Measurements from ENCODE around the gene NRXN2. TPM values are rescaled to one million over a fixed set of nuclear protein-coding genes. Genes with fewer than 3 reads are reported as not detected.

The NRXN2 gene
- total and polyA plus RNA-seq, 4 donors: 2.6 to 35.9 (median 15.6) TPM

DNA sequence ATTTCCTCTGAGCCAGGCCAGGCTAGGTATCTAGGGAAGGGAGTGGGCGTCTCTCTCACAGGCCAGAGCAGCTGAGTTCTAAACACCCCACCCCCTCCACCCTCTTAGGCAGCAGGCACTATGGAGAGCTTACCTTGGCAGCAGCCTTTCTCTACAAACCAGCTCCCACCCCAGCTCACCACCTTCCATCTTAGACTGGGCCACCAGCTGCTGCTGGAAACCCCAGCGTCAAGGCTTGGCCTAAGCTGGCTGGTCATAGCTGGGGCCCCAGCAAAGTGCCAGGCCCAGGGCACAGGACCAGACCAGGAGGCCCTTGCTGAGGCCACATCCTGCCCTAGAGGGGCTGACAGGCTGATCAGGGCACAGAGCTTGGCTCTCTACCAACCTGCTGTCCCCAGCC is 111.8 kb downstream of the NRXN2 start:
- Histone ChIP-seq H3K4me1 (ENCODE audit: control insufficient read depth in 1 of 2, insufficient read depth in 2 of 2, low read length in 2 of 2) (no peaks in the 10 kb centered on the region), H3K27me3 (ENCODE audit: control insufficient read depth in 1 of 2, insufficient read depth in 2 of 2, low read length in 1 of 2) (no peaks in the 10 kb centered on the region), H3K4me3 (ENCODE audit: low read length in 2 of 2) (no peak overlapping the region), H3K9me3 (ENCODE audit: control insufficient read depth, low read length) (no peaks in the 10 kb centered on the region), H3K27ac (ENCODE audit: low read depth in 1 of 2, low read length in 2 of 2) (no peak overlapping the region), H3K36me3 (ENCODE audit: control insufficient read depth in 1 of 2, insufficient read depth in 2 of 2, low read length in 1 of 2) (peaks cover 0 to 2% of the 10 kb centered on the region in 2 donors)
- 72 to 86% methylated on average over 2 of the region's 2 CpGs for WGBS, 2 donors
- DNase-seq (no peak), ATAC-seq (ENCODE audit: low FRiP score) (no peak)
- intact Hi-C loops (cut with DNase I): no loop called here

DNA sequence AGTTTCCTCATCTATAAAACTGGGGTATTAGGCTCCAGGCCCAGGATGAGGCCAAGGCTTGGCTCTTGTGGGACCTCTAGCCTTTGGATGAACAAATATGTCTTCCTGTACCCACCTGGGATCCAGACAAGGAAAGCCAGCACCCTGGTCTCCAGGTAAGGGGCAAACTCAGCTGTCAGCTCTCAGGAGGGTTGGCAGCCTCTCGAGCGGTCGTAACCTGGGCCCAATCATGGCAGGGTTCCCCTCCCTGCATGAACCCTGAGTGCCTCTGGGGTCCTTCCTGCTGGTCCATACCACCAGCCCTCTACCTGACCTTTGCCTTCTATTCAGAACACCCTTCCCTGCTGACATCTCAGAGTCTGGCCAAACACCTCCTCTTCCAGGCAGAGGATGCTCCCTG is 112.4 kb downstream of the NRXN2 start:
- Histone ChIP-seq H3K9me3 (ENCODE audit: control insufficient read depth, low read length) (no peaks in the 10 kb centered on the region), H3K4me3 (ENCODE audit: low read length in 2 of 2) (no peak overlapping the region), H3K27ac (ENCODE audit: low read depth in 1 of 2, low read length in 2 of 2) (no peak overlapping the region), H3K4me1 (ENCODE audit: control insufficient read depth in 1 of 2, insufficient read depth in 2 of 2, low read length in 2 of 2) (no peaks in the 10 kb centered on the region), H3K27me3 (ENCODE audit: control insufficient read depth in 1 of 2, insufficient read depth in 2 of 2, low read length in 1 of 2) (no peaks in the 10 kb centered on the region), H3K36me3 (ENCODE audit: control insufficient read depth in 1 of 2, insufficient read depth in 2 of 2, low read length in 1 of 2) (peaks cover 0 to 2% of the 10 kb centered on the region in 2 donors)
- intact Hi-C loops (cut with DNase I): no loop called here
- DNase-seq: no peak
- WGBS, 2 donors: 99 to 100% methylated on average over 3 of the region's 3 CpGs
- no peak for ATAC-seq (ENCODE audit: low FRiP score)

DNA sequence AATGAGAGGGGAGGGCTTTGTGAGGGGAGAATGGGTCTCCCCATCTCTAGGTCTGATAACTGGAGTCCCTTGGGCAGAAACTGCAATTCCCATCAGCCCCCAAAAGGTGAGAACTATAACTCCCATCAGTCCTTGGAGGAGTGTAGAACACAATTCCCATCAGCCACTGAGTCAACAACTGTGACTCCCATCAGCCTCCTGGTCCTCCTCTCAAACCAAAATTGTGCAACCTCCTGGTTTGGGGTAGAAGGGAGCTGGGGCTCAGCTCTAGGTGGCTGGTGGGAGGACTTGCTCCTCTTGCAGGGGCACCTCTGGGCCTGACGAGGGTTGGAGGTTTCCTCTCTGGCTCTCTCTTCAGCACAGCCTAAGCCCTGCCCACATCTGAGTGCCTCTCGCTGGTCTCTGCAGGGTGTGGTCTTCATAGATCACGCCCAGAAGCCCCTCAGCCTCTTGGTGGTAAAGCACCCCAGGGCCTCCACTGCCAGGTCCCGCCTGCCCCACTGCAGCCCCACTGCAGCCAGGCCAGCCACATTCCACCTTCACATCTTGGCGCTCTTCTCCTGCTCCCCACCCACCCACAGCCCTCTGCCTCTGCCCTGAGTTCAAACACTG is 113.5 kb downstream of the NRXN2 start:
- no peaks in the 10 kb centered on the region for H3K9me3 ChIP-seq (ENCODE audit: control insufficient read depth, low read length)
- H3K4me3 ChIP-seq (ENCODE audit: low read length in 2 of 2): no peak overlapping the region
- no peaks in the 10 kb centered on the region for H3K27me3 ChIP-seq (ENCODE audit: control insufficient read depth in 1 of 2, insufficient read depth in 2 of 2, low read length in 1 of 2)
- DNase-seq (no peak), ATAC-seq (ENCODE audit: low FRiP score) (peak; percentile 27)
- intact Hi-C loops (cut with DNase I): no loop called here
- H3K36me3 ChIP-seq (ENCODE audit: control insufficient read depth in 1 of 2, insufficient read depth in 2 of 2, low read length in 1 of 2): no peaks in the 10 kb centered on the region
- 71 to 99% methylated on average over 5 of the region's 5 CpGs for WGBS, 2 donors
- no peaks in the 10 kb centered on the region for H3K4me1 ChIP-seq (ENCODE audit: control insufficient read depth in 1 of 2, insufficient read depth in 2 of 2, low read length in 2 of 2)
- H3K27ac ChIP-seq (ENCODE audit: low read depth in 1 of 2, low read length in 2 of 2): no peak overlapping the region

DNA sequence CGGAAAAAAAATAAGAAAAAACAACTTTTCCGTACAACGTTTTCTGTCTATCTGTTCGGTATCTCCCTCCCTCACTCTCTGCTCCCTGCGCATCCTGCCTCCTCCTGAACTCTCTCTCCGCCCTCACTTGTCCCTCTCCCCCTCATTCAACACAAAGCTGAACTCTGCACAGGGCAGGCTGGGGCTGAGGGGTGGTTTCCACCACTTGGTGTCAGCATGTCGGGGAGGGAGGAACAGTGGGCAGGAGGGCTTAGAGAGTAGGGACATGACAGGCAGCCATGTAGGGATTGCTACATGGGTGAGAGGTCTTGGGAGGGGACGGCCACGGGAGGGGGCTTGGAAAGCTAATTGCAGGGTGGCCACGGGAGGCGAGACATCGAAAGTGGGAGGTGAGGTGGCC is 114.4 kb downstream of the NRXN2 start:
- DNase-seq (no peak), ATAC-seq (ENCODE audit: low FRiP score) (no peak)
- H3K27ac ChIP-seq (ENCODE audit: low read depth in 1 of 2, low read length in 2 of 2): no peak overlapping the region
- H3K9me3 ChIP-seq (ENCODE audit: control insufficient read depth, low read length): no peaks in the 10 kb centered on the region
- no peaks in the 10 kb centered on the region for H3K4me1 ChIP-seq (ENCODE audit: control insufficient read depth in 1 of 2, insufficient read depth in 2 of 2, low read length in 2 of 2)
- H3K27me3 ChIP-seq (ENCODE audit: control insufficient read depth in 1 of 2, insufficient read depth in 2 of 2, low read length in 1 of 2): no peaks in the 10 kb centered on the region
- WGBS, 2 donors: 71 to 77% methylated on average over 12 of the region's 12 CpGs
- H3K4me3 ChIP-seq (ENCODE audit: low read length in 2 of 2): no peak overlapping the region
- no peaks in the 10 kb centered on the region for H3K36me3 ChIP-seq (ENCODE audit: control insufficient read depth in 1 of 2, insufficient read depth in 2 of 2, low read length in 1 of 2)
- intact Hi-C loops (cut with DNase I): no loop called here

DNA sequence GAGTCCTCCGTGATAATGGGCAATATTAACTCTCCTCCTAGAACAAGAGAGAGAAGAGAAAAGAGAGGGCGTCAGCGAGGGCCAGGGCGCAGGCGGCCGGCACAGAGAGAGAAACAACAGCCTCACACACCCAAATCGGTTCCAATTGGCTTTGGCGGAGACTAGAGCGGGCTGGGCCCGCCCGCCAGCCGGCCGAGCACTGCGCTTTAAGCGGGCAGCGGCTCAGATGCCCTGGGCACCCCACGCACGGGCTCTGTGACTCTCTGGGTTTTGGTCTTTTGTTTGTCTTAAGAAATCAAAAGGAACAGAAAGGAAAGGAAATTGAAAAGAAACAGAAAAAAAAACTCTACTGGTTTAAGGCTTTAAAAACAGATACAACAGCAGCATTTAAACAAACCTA is 115.0 kb downstream of the NRXN2 start:
- intact Hi-C loops (cut with DNase I): no loop called here
- peak overlapping the region in 1 of 2 donors; percentile 19 for H3K4me3 ChIP-seq (ENCODE audit: low read length in 2 of 2)
- no peaks in the 10 kb centered on the region for H3K27me3 ChIP-seq (ENCODE audit: control insufficient read depth in 1 of 2, insufficient read depth in 2 of 2, low read length in 1 of 2)
- no peaks in the 10 kb centered on the region for H3K4me1 ChIP-seq (ENCODE audit: control insufficient read depth in 1 of 2, insufficient read depth in 2 of 2, low read length in 2 of 2)
- H3K9me3 ChIP-seq (ENCODE audit: control insufficient read depth, low read length): no peaks in the 10 kb centered on the region
- peak; percentile 51 for ATAC-seq (ENCODE audit: low FRiP score)
- DNase-seq: no peak
- H3K36me3 ChIP-seq (ENCODE audit: control insufficient read depth in 1 of 2, insufficient read depth in 2 of 2, low read length in 1 of 2): no peaks in the 10 kb centered on the region
- WGBS, 2 donors: 17 to 21% methylated on average over 18 of the region's 18 CpGs
- H3K27ac ChIP-seq (ENCODE audit: low read depth in 1 of 2, low read length in 2 of 2): no peak overlapping the region

DNA sequence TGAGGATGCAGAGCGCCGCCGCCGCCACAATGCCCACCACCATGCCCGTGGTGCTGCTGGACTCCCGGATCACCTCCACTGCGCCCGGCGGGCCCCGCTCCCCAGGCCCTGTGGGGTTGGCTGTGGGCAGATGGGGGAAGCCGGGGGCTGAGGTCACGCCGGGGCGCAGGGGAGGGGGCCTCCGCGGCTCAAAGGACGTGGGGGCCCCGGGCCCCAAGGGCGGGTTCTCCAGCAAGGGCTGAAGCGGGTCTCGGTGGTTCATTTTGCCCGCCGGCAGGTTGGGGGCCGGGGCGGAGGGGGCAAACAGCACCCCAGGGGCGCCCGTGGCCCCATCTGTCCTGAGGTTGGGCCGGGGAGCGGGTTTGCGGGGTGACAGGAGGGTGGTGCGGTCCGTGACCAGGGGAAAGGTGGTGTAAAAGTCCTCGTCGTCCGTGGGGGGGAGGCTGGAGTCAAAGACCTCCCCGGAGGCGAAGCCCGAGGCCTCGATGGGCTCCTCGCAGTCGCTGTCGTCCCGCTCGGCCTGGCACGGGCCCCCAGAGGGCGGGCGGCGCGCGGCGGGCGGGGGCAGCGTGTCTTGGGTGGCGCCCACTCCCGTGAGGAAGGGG is 115.5 kb downstream of the NRXN2 start:
- Histone ChIP-seq H3K4me3 (ENCODE audit: low read length in 2 of 2) (peak overlapping the region in 1 of 2 donors; percentile 19), H3K4me1 (ENCODE audit: control insufficient read depth in 1 of 2, insufficient read depth in 2 of 2, low read length in 2 of 2) (no peaks in the 10 kb centered on the region), H3K27ac (ENCODE audit: low read depth in 1 of 2, low read length in 2 of 2) (no peak overlapping the region), H3K9me3 (ENCODE audit: control insufficient read depth, low read length) (no peaks in the 10 kb centered on the region), H3K36me3 (ENCODE audit: control insufficient read depth in 1 of 2, insufficient read depth in 2 of 2, low read length in 1 of 2) (no peaks in the 10 kb centered on the region), H3K27me3 (ENCODE audit: control insufficient read depth in 1 of 2, insufficient read depth in 2 of 2, low read length in 1 of 2) (no peaks in the 10 kb centered on the region)
- intact Hi-C loops (cut with DNase I): no loop called here
- WGBS, 2 donors: 70 to 71% methylated on average over 42 to 55 of the region's 55 CpGs
- ATAC-seq (ENCODE audit: low FRiP score): no peak
- DNase-seq: no peak

DNA sequence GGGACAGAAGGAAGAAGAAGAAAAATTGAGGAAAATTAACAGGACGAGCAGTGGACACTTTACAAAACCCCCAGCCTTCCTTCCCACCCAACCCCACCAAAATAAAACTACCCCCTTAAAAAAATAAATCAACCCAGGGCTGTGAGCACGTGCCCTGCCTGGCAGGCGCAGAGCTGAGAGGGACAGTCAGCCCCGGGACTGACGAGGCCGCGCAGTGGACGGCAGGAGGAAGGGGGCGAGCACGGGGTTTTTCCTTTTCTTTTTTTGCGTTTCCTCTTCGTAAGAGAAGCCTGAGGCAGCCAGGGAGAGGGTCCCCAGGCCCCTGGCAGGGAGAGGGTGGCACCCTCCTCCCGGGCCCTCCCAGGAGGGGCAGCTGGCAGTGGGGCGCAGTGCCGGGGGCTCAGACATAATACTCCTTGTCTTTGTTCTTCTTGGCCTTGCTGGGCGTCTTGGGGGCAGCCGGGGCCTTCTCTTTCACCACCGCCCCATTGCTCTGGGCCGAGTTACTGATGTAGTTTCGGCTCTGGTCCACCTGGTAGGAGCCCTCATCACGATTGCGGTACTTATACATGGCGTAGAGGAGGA is 116.1 kb downstream of the NRXN2 start:
- intact Hi-C loops (cut with DNase I): no loop called here
- H3K9me3 ChIP-seq (ENCODE audit: control insufficient read depth, low read length): no peaks in the 10 kb centered on the region
- no peak for ATAC-seq (ENCODE audit: low FRiP score)
- no peaks in the 10 kb centered on the region for H3K27me3 ChIP-seq (ENCODE audit: control insufficient read depth in 1 of 2, insufficient read depth in 2 of 2, low read length in 1 of 2)
- H3K36me3 ChIP-seq (ENCODE audit: control insufficient read depth in 1 of 2, insufficient read depth in 2 of 2, low read length in 1 of 2): no peaks in the 10 kb centered on the region
- no peak overlapping the region for H3K4me3 ChIP-seq (ENCODE audit: low read length in 2 of 2)
- no peaks in the 10 kb centered on the region for H3K4me1 ChIP-seq (ENCODE audit: control insufficient read depth in 1 of 2, insufficient read depth in 2 of 2, low read length in 2 of 2)
- 88 to 90% methylated on average over 21 to 23 of the region's 23 CpGs for WGBS, 2 donors
- no peak for DNase-seq
- no peak overlapping the region for H3K27ac ChIP-seq (ENCODE audit: low read depth in 1 of 2, low read length in 2 of 2)

DNA sequence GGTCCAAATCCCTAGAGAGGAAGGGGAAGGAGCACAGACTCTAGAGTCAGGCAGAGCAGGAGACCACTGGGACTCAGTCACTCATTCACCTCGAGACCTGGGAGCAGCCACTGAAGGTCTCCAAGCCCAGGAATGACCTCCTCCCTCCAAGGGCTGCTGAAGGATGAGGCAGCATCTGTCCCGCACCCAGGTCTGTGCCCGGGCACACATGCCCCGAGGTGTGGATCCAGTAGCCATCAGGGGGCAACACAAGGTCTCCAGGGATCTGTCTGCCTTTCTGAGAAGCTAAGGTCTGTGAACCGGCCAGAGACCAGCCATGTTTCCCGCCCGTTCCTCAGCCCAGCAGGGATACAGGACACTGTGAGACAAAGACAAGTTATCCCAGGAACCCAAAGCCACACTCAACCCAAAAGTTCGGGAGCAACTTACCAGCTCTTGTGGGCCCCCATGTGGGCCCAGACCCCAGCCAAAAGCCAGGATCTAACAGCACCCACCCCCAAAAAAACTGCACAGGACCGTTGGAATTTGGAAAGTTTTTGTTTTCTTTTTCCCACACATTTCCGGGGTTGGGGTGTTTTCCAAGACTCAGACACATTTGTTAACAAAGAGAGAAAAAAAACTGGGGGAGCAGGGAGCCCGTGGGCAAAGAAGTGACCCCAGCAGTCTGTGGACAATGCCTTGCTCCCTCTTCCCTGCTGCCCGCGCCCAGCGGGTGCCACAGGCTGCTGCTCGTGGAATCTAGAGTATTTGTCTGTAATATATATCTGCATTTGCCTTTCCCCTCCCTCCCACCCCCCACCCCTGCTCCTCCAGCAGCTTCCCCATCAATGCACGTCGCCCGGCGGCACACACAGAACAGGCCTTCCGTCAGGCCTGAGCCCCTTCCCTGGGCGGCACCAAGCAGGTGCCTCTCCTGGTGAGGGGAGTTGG is 117.1 kb downstream of the NRXN2 start:
- Histone ChIP-seq H3K27ac (ENCODE audit: low read depth in 1 of 2, low read length in 2 of 2) (no peak overlapping the region), H3K27me3 (ENCODE audit: control insufficient read depth in 1 of 2, insufficient read depth in 2 of 2, low read length in 1 of 2) (no peaks in the 10 kb centered on the region)

More for the DNA sequence above, 117.1 kb downstream of the NRXN2 start:
- Histone ChIP-seq H3K4me3 (ENCODE audit: low read length in 2 of 2) (no peak overlapping the region), H3K9me3 (ENCODE audit: control insufficient read depth, low read length) (no peaks in the 10 kb centered on the region), H3K36me3 (ENCODE audit: control insufficient read depth in 1 of 2, insufficient read depth in 2 of 2, low read length in 1 of 2) (no peaks in the 10 kb centered on the region), H3K4me1 (ENCODE audit: control insufficient read depth in 1 of 2, insufficient read depth in 2 of 2, low read length in 2 of 2) (no peaks in the 10 kb centered on the region)
- no peak for DNase-seq
- intact Hi-C loops (cut with DNase I): no loop called here
- 52 to 61% methylated on average over 21 of the region's 21 CpGs for WGBS, 2 donors
- ATAC-seq (ENCODE audit: low FRiP score): no peak
